GM23338 (cell line): Measurements from ENCODE around the gene ARHGEF1. TPM values are rescaled to one million over a fixed set of nuclear protein-coding genes. Genes with fewer than 3 reads are reported as not detected.

Experiments used
- ATAC-seq: fragments of 200-7000 bp; cut with Tn5 transposase; 3 replicates; pipeline ENCODE4 v1.9.1; 2020
- DNase-seq: peaks from one replicate; pipeline ENCODE4 v3.0.0-alpha.2; 2015; ENCODE audit warnings: low spot score
- H2AFZ ChIP-seq: fragments of 200-600 bp; sonication (generic); 2 replicates; pipeline ENCODE4 v1.8.0; 2016; ENCODE audit warnings: antibody characterized with exemption, mild to moderate bottlenecking, moderate library complexity
- H3F3A ChIP-seq: fragments of 200-600 bp; sonication (generic); replicated peaks from 2 replicates; pipeline ENCODE4 v1.8.0; 2017; ENCODE audit warnings: antibody characterized with exemption, mixed run types, low read depth
- H3K27ac ChIP-seq: fragments of 200-600 bp; sonication (generic); 2 replicates; pipeline ENCODE4 v1.6.1; 2016; ENCODE audit warnings: low read depth
- H3K27me3 ChIP-seq: fragments of 200-600 bp; sonication (generic); 2 replicates; pipeline ENCODE4 v1.8.0; 2016; ENCODE audit warnings: mild to moderate bottlenecking, mixed run types, moderate library complexity; ENCODE audit not compliant: insufficient read depth
- H3K36me3 ChIP-seq: fragments of 200-600 bp; sonication (generic); 2 replicates; pipeline ENCODE4 v1.8.0; 2016; ENCODE audit warnings: mild to moderate bottlenecking; ENCODE audit not compliant: insufficient read depth
- H3K4me1 ChIP-seq: fragments of 200-600 bp; sonication (generic); 2 replicates; pipeline ENCODE4 v1.8.0; 2016; ENCODE audit warnings: mild to moderate bottlenecking, moderate library complexity; ENCODE audit not compliant: insufficient read depth
- H3K4me2 ChIP-seq: fragments of 200-600 bp; sonication (generic); 2 replicates; pipeline ENCODE4 v1.7.1; 2017; ENCODE audit warnings: mixed run types
- H3K4me3 ChIP-seq: fragments of 200-600 bp; sonication (generic); 2 replicates; pipeline ENCODE4 v1.6.1; 2016; ENCODE audit warnings: mixed run types
- H3K79me2 ChIP-seq: fragments of 200-600 bp; sonication (generic); replicated peaks from 2 replicates; pipeline ENCODE4 v1.8.0; 2017; ENCODE audit warnings: mild to moderate bottlenecking; ENCODE audit not compliant: insufficient read depth
- H3K9me2 ChIP-seq: fragments of 200-600 bp; sonication (generic); 2 replicates; pipeline ENCODE4 v1.8.0; 2017; ENCODE audit not compliant: insufficient read depth
- H4K20me1 ChIP-seq: fragments of 200-600 bp; sonication (generic); replicated peaks from 2 replicates; pipeline ENCODE4 v1.8.0; 2017; ENCODE audit warnings: mild to moderate bottlenecking; ENCODE audit not compliant: insufficient read depth
- H3K27ac Mint-ChIP-seq: 2 replicates; pipeline ENCODE4 v1.8.0; 2020; ENCODE audit warnings: inconsistent platforms, mild to moderate bottlenecking, moderate library complexity, mixed read lengths
- H3K27me3 Mint-ChIP-seq: 3 replicates; pipeline ENCODE4 v1.8.0; 2022; ENCODE audit warnings: low read depth, mild to moderate bottlenecking, moderate library complexity, mixed read lengths, inconsistent platforms; ENCODE audit not compliant: insufficient read depth, poor library complexity
- H3K36me3 Mint-ChIP-seq: 3 replicates; pipeline ENCODE4 v1.8.0; 2021; ENCODE audit warnings: low read depth, mild to moderate bottlenecking, inconsistent platforms, moderate library complexity, mixed read lengths
- H3K4me1 Mint-ChIP-seq: 3 replicates; pipeline ENCODE4 v1.8.0; 2020; ENCODE audit warnings: mild to moderate bottlenecking, inconsistent platforms, mixed read lengths
- H3K4me3 Mint-ChIP-seq: 3 replicates; pipeline ENCODE4 v1.8.0; 2021; ENCODE audit warnings: moderate library complexity, mild to moderate bottlenecking, inconsistent platforms, mixed read lengths
- H3K9me3 Mint-ChIP-seq: 3 replicates; pipeline ENCODE4 v1.8.0; 2020; ENCODE audit warnings: moderate library complexity, mild to moderate bottlenecking, inconsistent platforms, mixed read lengths
- CREB1 ChIP-seq: fragments of 250-450 bp; sonication (Bioruptor Pico); IDR thresholded peaks from 2 replicates; pipeline ENCODE4 v1.5.0; 2020; ENCODE audit warnings: low read depth, mild to moderate bottlenecking, moderate library complexity
- CTCF ChIP-seq, 2 experiments: fragments of 200-600 bp in 1 of 2; sonication (generic) in 1 of 2; conservative IDR thresholded peaks; 2 replicates each; pipeline versions ENCODE4 v1.5.1 to v1.6.1; 2016 to 2017; ENCODE audit warnings: antibody characterized with exemption in 2 of 2, low read depth in 2 of 2, mild to moderate bottlenecking in 2 of 2, moderate library complexity in 1 of 2
- ETS1 ChIP-seq: IDR thresholded peaks from 2 replicates; pipeline ENCODE4 v1.6.1; 2016; ENCODE audit warnings: antibody characterized with exemption
- EZH2 ChIP-seq: fragments of 200-600 bp; sonication (generic); IDR thresholded peaks from one replicate; pipeline ENCODE4 v1.8.0; 2017; ENCODE audit warnings: antibody characterized with exemption, mild to moderate bottlenecking, low read depth; ENCODE audit not compliant: unreplicated experiment
- EZH2phosphoT487 ChIP-seq: fragments of 200-600 bp; sonication (generic); IDR thresholded peaks from one replicate; pipeline ENCODE4 v1.8.1; 2018; ENCODE audit warnings: antibody characterized with exemption; ENCODE audit not compliant: unreplicated experiment
- JUNB ChIP-seq: IDR thresholded peaks from one replicate; pipeline ENCODE4 v1.6.1; 2016; ENCODE audit warnings: antibody characterized with exemption; ENCODE audit not compliant: unreplicated experiment
- POLR2AphosphoS5 ChIP-seq: IDR thresholded peaks from 2 replicates; pipeline ENCODE4 v1.6.1; 2016; ENCODE audit warnings: antibody characterized with exemption, low read depth
- REST ChIP-seq: IDR thresholded peaks from one replicate; pipeline ENCODE4 v1.6.1; 2018; ENCODE audit warnings: antibody characterized with exemption; ENCODE audit not compliant: unreplicated experiment
- STAT1 ChIP-seq: IDR thresholded peaks from one replicate; pipeline ENCODE4 v1.6.1; 2016; ENCODE audit warnings: antibody characterized with exemption; ENCODE audit not compliant: unreplicated experiment
- ZNF114 ChIP-seq: fragments of 250-450 bp; sonication (Bioruptor Pico); IDR thresholded peaks from 2 replicates; pipeline ENCODE4 v1.5.0; 2020; ENCODE audit warnings: mild to moderate bottlenecking, moderate library complexity
- ZNF331 ChIP-seq: fragments of 250-450 bp; sonication (Bioruptor Pico); IDR thresholded peaks from 2 replicates; pipeline ENCODE4 v1.5.0; 2020; ENCODE audit warnings: low read depth, mild to moderate bottlenecking, moderate library complexity
- ZNF462 ChIP-seq: fragments of 250-450 bp; sonication (Bioruptor Pico); IDR thresholded peaks from 2 replicates; pipeline ENCODE4 v1.5.0; 2020; ENCODE audit warnings: mild to moderate bottlenecking, moderate library complexity
- polyA plus RNA-seq: library from polyadenylated mRNA; unstranded; fragments of >200 nt; fragmentation: Nextera tagmentation; extraction: Ambion mirVana; gene quantifications from 2 replicates; pipeline ENCODE4 v1.2.1, GENCODE V29; 2016
- total RNA-seq: library from RNA; depleted of rRNA; stranded (reverse); fragments of >200 nt; shearing (Covaris generic); gene quantifications from 2 replicates; pipeline ENCODE4 v1.2.3, GENCODE V29; 2014

ARHGEF1 gene
- total and polyA plus RNA-seq, 2 experiments from 2014 or later, result 41.3 to 44.7 TPM

- TF ChIP-seq EZH2 (no peak), ZNF114 (CRISPR knock-in tag) (no peak), STAT1 (no peak)
Observed at GRCh38 chr19:41944336-41944735, 61.4 kb downstream of the ARHGEF1 start (continued).

GRCh38 chr19:41945135-41945766, 62.3 kb downstream of the ARHGEF1 start:
- Mint-ChIP-seq H3K27ac (no peak overlapping the region), H3K4me1 (no peaks in the 10 kb centered on the region), H3K27me3 (peaks cover 22% of the 10 kb centered on the region), H3K4me3 (no peak overlapping the region), H3K36me3 (peaks cover 3% of the 10 kb centered on the region; the same call in 1 of the 3 replicates), H3K9me3 (peaks cover 8% of the 10 kb centered on the region; the same call in 1 of the 3 replicates)
- Histone ChIP-seq H3K79me2 (no peaks in the 10 kb centered on the region), H3K36me3 (no peaks in the 10 kb centered on the region), H3K27me3 (peaks cover 30% of the 10 kb centered on the region), H3K4me3 (no peak overlapping the region), H3K4me1 (peaks cover 5% of the 10 kb centered on the region; the same call in 1 of the 2 replicates), H4K20me1 (0 out of 2 replicates have a peak, but pooled peaks cover 4% of the 10 kb centered on the region), H3K27ac (no peak overlapping the region), H3K4me2 (no peak overlapping the region), H3F3A (no peaks in the 10 kb centered on the region), H3K9me2 (no peaks in the 10 kb centered on the region), H2AFZ (no peak overlapping the region)
- DNase-seq (no peak), ATAC-seq (no peak)
- TF ChIP-seq STAT1, result no peak
- no peak for TF ChIP-seq EZH2phosphoT487
- TF ChIP-seq CTCF (conservative IDR thresholded peaks at IDR 0.05; ENCODE audit: low read depth in 2 of 2), result no peak
- TF ChIP-seq ZNF462, result no peak
- TF ChIP-seq ETS1, result no peak
- no peak for TF ChIP-seq CREB1 (CRISPR knock-in tag)
- no peak for TF ChIP-seq REST
- no peak for TF ChIP-seq ZNF331 (CRISPR knock-in tag)
- TF ChIP-seq ZNF114 (CRISPR knock-in tag), result no peak
- no peak for TF ChIP-seq POLR2AphosphoS5
- TF ChIP-seq EZH2, result no peak
- TF ChIP-seq JUNB, result no peak
